NCI-H446 (cell line): ENCODE results near the gene PPP2R2C.

Experiments used
- DNase-seq, 2 experiments: peaks; one replicate each; lab custom pipeline; 2025; lab: John Stamatoyannopoulos, UW

Gene PPP2R2C

GRCh38 chr4:6362243-6362885 lies 110.0 kb downstream of the PPP2R2C start:
- no peak for DNase-seq

GRCh38 chr4:6361076-6361784 lies 111.2 kb downstream of the PPP2R2C start:
- no peak for DNase-seq

- DNase-seq = peak in 1 of 2 experiments; percentile 4
Observed at GRCh38 chr4:6360385-6360784, 112.0 kb downstream of the PPP2R2C start.

- DNase-seq = no peak
Observed at GRCh38 chr4:6359536-6360308, 112.7 kb downstream of the PPP2R2C start.

GRCh38 chr4:6357476-6357875 lies 114.9 kb downstream of the PPP2R2C start:
- DNase-seq = no peak

GRCh38 chr4:6356076-6356560 lies 116.3 kb downstream of the PPP2R2C start:
- no peak for DNase-seq

- no peak for DNase-seq
Observed at GRCh38 chr4:6355052-6355451, 117.4 kb downstream of the PPP2R2C start.

GRCh38 chr4:6354626-6355025 lies 117.8 kb downstream of the PPP2R2C start:
- no peak for DNase-seq

GRCh38 chr4:6354119-6354518 lies 118.3 kb downstream of the PPP2R2C start:
- no peak for DNase-seq

GRCh38 chr4:6352031-6352692 lies 120.3 kb downstream of the PPP2R2C start:
- DNase-seq = no peak

- no peak for DNase-seq
Observed at GRCh38 chr4:6351246-6352000, 121.0 kb downstream of the PPP2R2C start.

GRCh38 chr4:6350646-6351045 lies 121.8 kb downstream of the PPP2R2C start:
- DNase-seq = no peak

GRCh38 chr4:6349896-6350603 lies 122.4 kb downstream of the PPP2R2C start:
- no peak for DNase-seq

GRCh38 chr4:6348408-6348807 lies 124.0 kb downstream of the PPP2R2C start:
- no peak for DNase-seq

- no peak for DNase-seq
Observed at GRCh38 chr4:6347511-6348045, 124.8 kb downstream of the PPP2R2C start.

- no peak for DNase-seq
Observed at GRCh38 chr4:6346373-6347110, 125.9 kb downstream of the PPP2R2C start.

- no peak for DNase-seq
Observed at GRCh38 chr4:6345866-6346265, 126.5 kb downstream of the PPP2R2C start.

GRCh38 chr4:6345096-6345830 lies 127.2 kb downstream of the PPP2R2C start:
- no peak for DNase-seq

GRCh38 chr4:6343939-6344408 lies 128.4 kb downstream of the PPP2R2C start:
- no peak for DNase-seq
